GM12872 (cell line): Measurements from ENCODE around the gene RNF214.

Experiments
- TF ChIP-seq, protein P1 (sequence below): IDR thresholded peaks from 3 replicates; pipeline ENCODE4 v1.5.1; 2011; ENCODE audit warnings: low read depth, mild to moderate bottlenecking, low read length, moderate library complexity; ENCODE audit not compliant: insufficient read depth

RNF214 gene

GRCh38 chr11:117271208-117271607 is 38.7 kb downstream of the RNF214 start:
- TF ChIP-seq, protein P1, sequence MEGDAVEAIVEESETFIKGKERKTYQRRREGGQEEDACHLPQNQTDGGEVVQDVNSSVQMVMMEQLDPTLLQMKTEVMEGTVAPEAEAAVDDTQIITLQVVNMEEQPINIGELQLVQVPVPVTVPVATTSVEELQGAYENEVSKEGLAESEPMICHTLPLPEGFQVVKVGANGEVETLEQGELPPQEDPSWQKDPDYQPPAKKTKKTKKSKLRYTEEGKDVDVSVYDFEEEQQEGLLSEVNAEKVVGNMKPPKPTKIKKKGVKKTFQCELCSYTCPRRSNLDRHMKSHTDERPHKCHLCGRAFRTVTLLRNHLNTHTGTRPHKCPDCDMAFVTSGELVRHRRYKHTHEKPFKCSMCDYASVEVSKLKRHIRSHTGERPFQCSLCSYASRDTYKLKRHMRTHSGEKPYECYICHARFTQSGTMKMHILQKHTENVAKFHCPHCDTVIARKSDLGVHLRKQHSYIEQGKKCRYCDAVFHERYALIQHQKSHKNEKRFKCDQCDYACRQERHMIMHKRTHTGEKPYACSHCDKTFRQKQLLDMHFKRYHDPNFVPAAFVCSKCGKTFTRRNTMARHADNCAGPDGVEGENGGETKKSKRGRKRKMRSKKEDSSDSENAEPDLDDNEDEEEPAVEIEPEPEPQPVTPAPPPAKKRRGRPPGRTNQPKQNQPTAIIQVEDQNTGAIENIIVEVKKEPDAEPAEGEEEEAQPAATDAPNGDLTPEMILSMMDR: no peak

GRCh38 chr11:117273550-117274289 is 41.2 kb downstream of the RNF214 start:
- TF ChIP-seq, protein P1: no peak

- TF ChIP-seq, protein P1: no peak
These were observed 45.9 kb downstream of the RNF214 start for GRCh38 chr11:117278347-117278746.

- TF ChIP-seq, protein P1: no peak
These were observed 47.4 kb downstream of the RNF214 start for GRCh38 chr11:117279711-117280376.

DNA sequence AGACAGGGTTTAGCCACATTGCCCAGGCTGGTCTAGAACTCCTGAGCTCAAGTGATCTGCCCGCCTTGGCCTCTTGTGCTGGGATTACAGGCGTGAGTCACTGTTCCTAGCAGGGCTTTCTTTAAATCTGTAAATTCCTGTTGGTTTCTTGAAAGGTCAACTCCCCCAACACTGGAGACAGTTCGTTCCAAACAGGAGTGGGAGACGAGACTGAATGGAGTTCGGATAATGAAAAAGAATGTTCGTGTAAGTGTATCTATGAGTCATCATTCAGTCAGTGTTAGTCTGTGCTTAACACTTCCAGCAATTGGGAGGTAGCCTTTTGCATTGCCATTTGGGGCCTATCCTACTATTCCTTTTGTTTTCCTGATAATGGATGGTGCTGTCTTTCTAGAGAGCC is 48.7 kb downstream of the RNF214 start:
- TF ChIP-seq, protein P1: no peak

DNA sequence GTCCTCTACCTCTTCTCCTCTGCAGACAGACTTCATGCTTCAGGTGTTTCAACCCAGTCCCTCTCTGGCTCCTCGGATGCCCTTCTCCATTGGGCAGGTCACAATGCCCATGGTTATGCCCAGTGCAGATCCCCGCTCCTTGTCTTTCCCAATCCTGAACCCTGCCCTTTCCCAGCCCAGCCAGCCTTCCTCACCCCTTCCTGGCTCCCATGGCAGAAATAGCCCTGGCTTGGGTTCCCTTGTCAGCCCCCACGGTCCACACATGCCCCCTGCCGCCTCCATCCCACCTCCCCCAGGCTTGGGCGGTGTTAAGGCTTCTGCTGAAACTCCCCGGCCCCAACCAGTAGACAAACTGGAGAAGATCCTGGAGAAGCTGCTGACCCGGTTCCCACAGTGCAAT is 49.4 kb downstream of the RNF214 start:
- TF ChIP-seq, protein P1: no peak

GRCh38 chr11:117282956-117283355 is 50.5 kb downstream of the RNF214 start:
- TF ChIP-seq, protein P1: no peak
